SK-N-SH (cell line): ENCODE results near the gene TRIP13. TPM values are rescaled to one million over a fixed set of nuclear protein-coding genes. Genes with fewer than 3 reads are reported as not detected.

Experiments
- CTCF ChIA-PET: fragments of 300-600, 350-600 bp; formaldehyde crosslinking; extraction: SDS; loops from one replicate; lab custom pipeline; 2021; lab: Yijun Ruan, JAX
- POLR2A ChIA-PET: fragments of 350-600 bp; sonication (Branson Sonifier 250); formaldehyde crosslinking; extraction: SDS; loops from one replicate; lab custom pipeline; 2020; ENCODE audit warnings: antibody characterized with exemption, inconsistent platforms; lab: Yijun Ruan, JAX
- DNase-seq: peaks from one replicate; pipeline ENCODE4 v3.0.0; 2012
- H2AFZ ChIP-seq: fragments of 200-600 bp; sonication (generic); 2 replicates; pipeline ENCODE4 v1.8.1; 2016; ENCODE audit warnings: antibody characterized with exemption, mild to moderate bottlenecking, low read depth
- H3F3A ChIP-seq: fragments of 200-600 bp; sonication (generic); replicated peaks from 2 replicates; pipeline ENCODE3; 2016; ENCODE audit warnings: antibody characterized with exemption, mild to moderate bottlenecking; ENCODE audit not compliant: insufficient read depth
- H3K27ac ChIP-seq, 2 experiments: fragments of 200-500 bp in 1 of 2; fragments of 200-600 bp in 1 of 2; sonication (Bioruptor generic) in 1 of 2; sonication (generic), shearing (Covaris generic) in 1 of 2; 2 replicates each; pipeline versions ENCODE4 v1.5.1 to v1.6.1; 2014 to 2016; ENCODE audit warnings: low read depth in 2 of 2, inconsistent platforms in 1 of 2, low read length in 1 of 2, mild to moderate bottlenecking in 1 of 2, mixed read lengths in 1 of 2
- H3K27me3 ChIP-seq: fragments of 200-600 bp; sonication (generic), shearing (Covaris generic); 2 replicates; pipeline ENCODE4 v1.6.1; 2016; ENCODE audit warnings: mixed run types; ENCODE audit not compliant: insufficient read depth
- H3K36me3 ChIP-seq, 2 experiments: fragments of 200-500 bp in 1 of 2; fragments of 200-600 bp in 1 of 2; sonication (Bioruptor generic) in 1 of 2; sonication (generic) in 1 of 2; replicated peaks in 1 of 2; 2 replicates each; pipeline versions ENCODE3 to v1.5.1; 2014 to 2016; ENCODE audit warnings: low read length in 1 of 2, mild to moderate bottlenecking in 1 of 2; ENCODE audit not compliant: insufficient read depth in 2 of 2, control insufficient read depth in 1 of 2
- H3K4me1 ChIP-seq, 2 experiments: fragments of 200-500 bp in 1 of 2; fragments of 200-600 bp in 1 of 2; sonication (Bioruptor generic) in 1 of 2; sonication (generic), shearing (Covaris generic) in 1 of 2; 2 replicates each; pipeline versions ENCODE4 v1.5.1 to v1.6.1; 2014 to 2016; ENCODE audit warnings: low read depth in 1 of 2, low read length in 1 of 2, mixed run types in 1 of 2; ENCODE audit not compliant: insufficient read depth in 2 of 2, control insufficient read depth in 1 of 2
- H3K4me2 ChIP-seq: fragments of 200-600 bp; sonication (generic), shearing (Covaris generic); 2 replicates; pipeline ENCODE4 v1.6.1; 2017; ENCODE audit warnings: mixed run types
- H3K4me3 ChIP-seq, 2 experiments: fragments of 200-500 bp in 1 of 2; fragments of 200-600 bp in 1 of 2; sonication (Bioruptor generic) in 1 of 2; sonication (generic), shearing (Covaris generic) in 1 of 2; 2 replicates each; pipeline versions ENCODE4 v1.5.1 to v1.8.1; 2014 to 2016; ENCODE audit warnings: low read depth in 2 of 2, inconsistent platforms in 1 of 2, low read length in 1 of 2, mild to moderate bottlenecking in 1 of 2, mixed read lengths in 1 of 2, moderate library complexity in 1 of 2
- H3K79me2 ChIP-seq: fragments of 200-600 bp; sonication (generic); 2 replicates; pipeline ENCODE4 v1.8.1; 2017; ENCODE audit warnings: mild to moderate bottlenecking; ENCODE audit not compliant: insufficient read depth
- H3K9ac ChIP-seq: fragments of 200-600 bp; sonication (generic); 2 replicates; pipeline ENCODE4 v1.6.1; 2017; ENCODE audit warnings: mixed run types
- H3K9me2 ChIP-seq: fragments of 200-600 bp; sonication (generic); 2 replicates; pipeline ENCODE4 v1.6.1; 2017; ENCODE audit warnings: mixed run types
- H3K9me3 ChIP-seq: fragments of 200-600 bp; sonication (generic); 2 replicates; pipeline ENCODE4 v1.6.1; 2017; ENCODE audit warnings: mixed run types, mild to moderate bottlenecking, moderate library complexity
- H4K20me1 ChIP-seq: fragments of 200-600 bp; sonication (generic); 2 replicates; pipeline ENCODE4 v1.6.1; 2017; ENCODE audit warnings: mild to moderate bottlenecking, mixed run types; ENCODE audit not compliant: insufficient read depth
- CHD2 ChIP-seq: fragments of 150-350 bp; IDR thresholded peaks from 2 replicates; pipeline ENCODE4 v1.6.1; 2018; ENCODE audit warnings: low read length; ENCODE audit not compliant: partially characterized antibody
- ELF1 ChIP-seq: IDR thresholded peaks from 2 replicates; pipeline ENCODE4 v1.4.0; 2012
- EZH2phosphoT487 ChIP-seq: fragments of 200-600 bp; sonication (generic); IDR thresholded peaks from 2 replicates; pipeline ENCODE4 v1.6.1; 2017; ENCODE audit warnings: low read depth, mixed run types, mild to moderate bottlenecking, antibody characterized with exemption, moderate library complexity, borderline replicate concordance
- FOXJ3 ChIP-seq: sonication (generic); formaldehyde crosslinking; IDR thresholded peaks from 2 replicates; pipeline ENCODE4 v1.5.1; 2020; ENCODE audit warnings: mild to moderate bottlenecking, missing genetic modification reagents
- GABPA ChIP-seq: IDR thresholded peaks from 2 replicates; pipeline ENCODE4 v1.4.0; 2012; ENCODE audit warnings: low read depth, mild to moderate bottlenecking
- JUND ChIP-seq: IDR thresholded peaks from 2 replicates; pipeline ENCODE4 v1.4.0; 2012
- NFIC ChIP-seq: IDR thresholded peaks from 2 replicates; pipeline ENCODE4 v1.4.0; 2012; ENCODE audit warnings: borderline replicate concordance
- NRF1 ChIP-seq: IDR thresholded peaks from 2 replicates; pipeline ENCODE4 v1.6.1; 2012; ENCODE audit warnings: low read depth, mild to moderate bottlenecking, low read length
- POLR2AphosphoS5 ChIP-seq: IDR thresholded peaks from 2 replicates; pipeline ENCODE4 v1.6.1; 2012; ENCODE audit warnings: low read depth, low read length
- RCOR1 ChIP-seq: fragments of 150-350 bp; IDR thresholded peaks from 2 replicates; pipeline ENCODE4 v1.6.1; 2017; ENCODE audit warnings: antibody characterized with exemption, low read length
- SIN3A ChIP-seq: IDR thresholded peaks from 2 replicates; pipeline ENCODE4 v1.6.1; 2012; ENCODE audit warnings: low read depth, mild to moderate bottlenecking, low read length, moderate library complexity, borderline replicate concordance
- TCF12 ChIP-seq: IDR thresholded peaks from 2 replicates; pipeline ENCODE4 v1.4.0; 2012
- WGBS: methylation state at CpG from one replicate; pipeline ENCODE4 v1.1.6; 2017; ENCODE audit warnings: low lambda C conversion rate; 5-methylcytosine and 5-hydroxymethylcytosine counted together
- polyA plus RNA-seq, 3 experiments: library from polyadenylated mRNA; depleted of rRNA; stranded (reverse); fragments of >200 nt; gene quantifications; 2 replicates each; pipeline ENCODE4 v1.2.3, GENCODE V29; 2012
- TF ChIP-seq, protein P1 (sequence below): IDR thresholded peaks from 2 replicates; pipeline ENCODE4; 2012
- TF ChIP-seq, protein P2 (sequence below): IDR thresholded peaks from 2 replicates; pipeline ENCODE4 v1.4.0; 2012; ENCODE audit warnings: low read depth
- TF ChIP-seq, protein P3 (sequence below): fragments of 200-600 bp; sonication (generic); IDR thresholded peaks from 2 replicates; pipeline ENCODE4 v1.6.1; 2017; ENCODE audit warnings: antibody characterized with exemption, mild to moderate bottlenecking, moderate library complexity
- TF ChIP-seq, protein P4 (sequence below): fragments of 150-350 bp; IDR thresholded peaks from 2 replicates; pipeline ENCODE4 v1.6.1; 2016; ENCODE audit warnings: mild to moderate bottlenecking, low read depth, low read length
- TF ChIP-seq, protein P5 (sequence below): IDR thresholded peaks from 2 replicates; pipeline ENCODE4 v1.4.0; 2012; ENCODE audit warnings: low read depth, borderline replicate concordance
- TF ChIP-seq, protein P6 (sequence below): fragments of 150-350 bp; IDR thresholded peaks from 2 replicates; pipeline ENCODE4 v1.6.1; 2017; ENCODE audit warnings: antibody characterized with exemption, low read length, low read depth, borderline replicate concordance

The TRIP13 gene
- polyA plus RNA-seq, 1 of the 3 experiments (the other 2 are of a cell fraction): 24.1 TPM

DNA sequence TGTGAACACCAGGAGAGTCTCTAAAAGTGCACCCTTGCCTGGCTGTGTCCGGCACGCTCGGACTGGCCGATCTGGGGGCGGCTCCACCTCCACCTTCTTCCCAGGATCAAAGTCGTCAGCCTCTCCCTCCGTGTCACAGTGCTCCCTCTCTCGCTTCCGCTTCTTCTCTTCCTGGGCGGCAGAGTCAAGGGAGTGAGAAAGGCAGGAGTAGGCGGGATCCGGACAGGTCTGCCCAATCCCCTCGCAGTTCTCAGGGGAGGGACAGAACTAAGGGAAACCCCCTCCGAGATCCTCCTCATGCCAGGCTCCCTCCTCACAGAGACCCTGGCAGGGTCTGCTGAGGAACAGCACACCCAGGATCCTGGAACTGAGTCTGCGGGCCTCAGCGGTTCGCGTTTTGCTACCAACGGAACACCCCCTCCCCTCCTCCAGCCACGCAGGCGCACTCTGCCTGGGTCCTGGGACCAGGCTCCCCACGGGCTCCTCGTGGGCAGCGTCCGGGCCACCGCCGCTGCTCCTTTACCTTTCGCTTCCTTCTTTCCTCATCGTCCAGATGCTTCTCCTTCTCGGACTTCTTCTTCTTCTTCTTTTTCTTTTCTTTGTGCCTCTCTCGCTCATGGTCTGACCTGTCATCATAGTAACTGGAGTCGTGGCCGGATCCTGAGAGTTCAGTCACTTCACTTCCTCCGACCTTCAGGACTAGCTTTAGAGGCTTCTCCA is 1.4 kb upstream of the TRIP13 start:
- H2AFZ ChIP-seq: no peak overlapping the region
- H3K4me1 ChIP-seq: peaks cover 12 to 26% of the 10 kb centered on the region in 2 experiments; a peak in 3 of 4 replicates
- H3K9me3 ChIP-seq: no peaks in the 10 kb centered on the region
- H3K27ac ChIP-seq: peak overlapping the region; percentile 81 to 85
- peak; percentile 92 for DNase-seq
- H3K9me2 ChIP-seq: no peaks in the 10 kb centered on the region
- no peaks in the 10 kb centered on the region for H3K27me3 ChIP-seq
- H4K20me1 ChIP-seq: peaks cover 7% of the 10 kb centered on the region; the same call in 1 of the 2 replicates
- ChIA-PET POLR2A (interaction anchor here (0.6 kb wide), 1 partner anchor 133 kb away, joined by 3 read pairs; no protein-coding TSS in a partner anchor), CTCF (interaction anchor here (1.3 to 5.5 kb wide), 5 partner anchors 11 to 276 kb away, joined by 3 to 36 read pairs (median 8); no protein-coding TSS in a partner anchor)
- 5% methylated on average over 34 of the region's 34 CpGs for WGBS
- peak overlapping the region; percentile 91 for H3K9ac ChIP-seq
- peaks cover 85% of the 10 kb centered on the region for H3K79me2 ChIP-seq
- peak overlapping the region; percentile 88 to 92 for H3K4me3 ChIP-seq
- peak overlapping the region; percentile 100 for H3K4me2 ChIP-seq
- H3K36me3 ChIP-seq: peaks cover 39 to 57% of the 10 kb centered on the region in 2 experiments
- no peaks in the 10 kb centered on the region for H3F3A ChIP-seq
- no peak for TF ChIP-seq RCOR1
- no peak for TF ChIP-seq EZH2phosphoT487
- TF ChIP-seq NFIC: no peak
- TF ChIP-seq SIN3A: no peak
- no peak for TF ChIP-seq POLR2AphosphoS5
- TF ChIP-seq NRF1: peak; percentile 52
- TF ChIP-seq GABPA: peak; percentile 54; the same call in 1 of the 2 replicates
- TF ChIP-seq, protein P1, sequence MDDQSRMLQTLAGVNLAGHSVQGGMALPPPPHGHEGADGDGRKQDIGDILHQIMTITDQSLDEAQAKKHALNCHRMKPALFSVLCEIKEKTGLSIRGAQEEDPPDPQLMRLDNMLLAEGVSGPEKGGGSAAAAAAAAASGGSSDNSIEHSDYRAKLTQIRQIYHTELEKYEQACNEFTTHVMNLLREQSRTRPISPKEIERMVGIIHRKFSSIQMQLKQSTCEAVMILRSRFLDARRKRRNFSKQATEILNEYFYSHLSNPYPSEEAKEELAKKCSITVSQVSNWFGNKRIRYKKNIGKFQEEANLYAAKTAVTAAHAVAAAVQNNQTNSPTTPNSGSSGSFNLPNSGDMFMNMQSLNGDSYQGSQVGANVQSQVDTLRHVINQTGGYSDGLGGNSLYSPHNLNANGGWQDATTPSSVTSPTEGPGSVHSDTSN: 0 out of 2 replicates have a peak, but pooled peaks have one; percentile 8
- peak; percentile 51 for TF ChIP-seq ELF1
- TF ChIP-seq, protein P2, sequence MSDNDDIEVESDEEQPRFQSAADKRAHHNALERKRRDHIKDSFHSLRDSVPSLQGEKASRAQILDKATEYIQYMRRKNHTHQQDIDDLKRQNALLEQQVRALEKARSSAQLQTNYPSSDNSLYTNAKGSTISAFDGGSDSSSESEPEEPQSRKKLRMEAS: 0 out of 2 replicates have a peak, but pooled peaks have one; percentile 3
- TF ChIP-seq, all 33 proteins: peak for 5

DNA sequence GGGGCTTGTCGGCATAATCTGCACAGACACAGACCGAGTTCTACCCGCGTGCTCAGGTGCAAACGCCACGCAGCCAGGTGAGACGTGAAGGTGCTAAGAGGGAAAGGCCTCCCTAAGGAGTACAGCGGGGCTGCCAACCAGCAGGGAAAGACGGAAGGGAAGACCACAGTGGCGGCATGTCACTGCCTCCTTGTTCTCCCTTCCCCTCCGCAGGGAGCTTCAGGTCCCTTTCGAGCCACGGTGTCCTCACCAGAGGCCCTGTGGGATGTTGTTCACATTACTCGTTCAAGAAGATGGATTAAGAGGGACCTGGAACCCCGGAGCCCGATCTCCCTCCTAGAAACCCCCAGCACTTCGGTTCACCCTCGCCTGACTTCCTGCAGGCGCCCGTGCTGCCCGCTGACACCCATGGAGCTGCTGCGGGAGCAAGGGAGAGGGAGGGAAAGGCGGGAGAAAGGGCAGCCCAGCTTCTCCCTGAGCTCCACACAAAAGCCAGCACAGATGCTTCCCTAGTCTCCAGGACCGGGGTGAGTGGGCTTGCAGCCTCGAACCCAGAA is 769 bp upstream of the TRIP13 start:
- peak overlapping the region; percentile 100 for H3K4me2 ChIP-seq
- DNase-seq: no peak
- peaks cover 12 to 26% of the 10 kb centered on the region in 2 experiments; a peak in 3 of 4 replicates for H3K4me1 ChIP-seq
- no peaks in the 10 kb centered on the region for H3K27me3 ChIP-seq
- peak overlapping the region; percentile 88 to 92 for H3K4me3 ChIP-seq
- WGBS: 2% methylated on average over 16 of the region's 25 CpGs
- POLR2A ChIA-PET: interaction anchor here (0.6 kb wide), 1 partner anchor 133 kb away, joined by 3 read pairs; no protein-coding TSS in a partner anchor
- peaks cover 82% of the 10 kb centered on the region for H3K79me2 ChIP-seq
- H3K9me3 ChIP-seq: no peaks in the 10 kb centered on the region
- H3K9me2 ChIP-seq: no peaks in the 10 kb centered on the region
- 0 out of 2 replicates have a peak overlapping the region, but pooled peaks have one; percentile 42 for H2AFZ ChIP-seq
- peak overlapping the region; percentile 91 for H3K9ac ChIP-seq
- peak overlapping the region; percentile 81 to 85 for H3K27ac ChIP-seq
- H3K36me3 ChIP-seq: peaks cover 37 to 56% of the 10 kb centered on the region in 2 experiments
- no peaks in the 10 kb centered on the region for H3F3A ChIP-seq
- CTCF ChIA-PET: interaction anchor here (1.9 to 5.5 kb wide), 5 partner anchors 10 to 445 kb away, joined by 4 to 36 read pairs (median 8); no protein-coding TSS in a partner anchor
- H4K20me1 ChIP-seq: peaks cover 7% of the 10 kb centered on the region; the same call in 1 of the 2 replicates
- TF ChIP-seq, protein P3, sequence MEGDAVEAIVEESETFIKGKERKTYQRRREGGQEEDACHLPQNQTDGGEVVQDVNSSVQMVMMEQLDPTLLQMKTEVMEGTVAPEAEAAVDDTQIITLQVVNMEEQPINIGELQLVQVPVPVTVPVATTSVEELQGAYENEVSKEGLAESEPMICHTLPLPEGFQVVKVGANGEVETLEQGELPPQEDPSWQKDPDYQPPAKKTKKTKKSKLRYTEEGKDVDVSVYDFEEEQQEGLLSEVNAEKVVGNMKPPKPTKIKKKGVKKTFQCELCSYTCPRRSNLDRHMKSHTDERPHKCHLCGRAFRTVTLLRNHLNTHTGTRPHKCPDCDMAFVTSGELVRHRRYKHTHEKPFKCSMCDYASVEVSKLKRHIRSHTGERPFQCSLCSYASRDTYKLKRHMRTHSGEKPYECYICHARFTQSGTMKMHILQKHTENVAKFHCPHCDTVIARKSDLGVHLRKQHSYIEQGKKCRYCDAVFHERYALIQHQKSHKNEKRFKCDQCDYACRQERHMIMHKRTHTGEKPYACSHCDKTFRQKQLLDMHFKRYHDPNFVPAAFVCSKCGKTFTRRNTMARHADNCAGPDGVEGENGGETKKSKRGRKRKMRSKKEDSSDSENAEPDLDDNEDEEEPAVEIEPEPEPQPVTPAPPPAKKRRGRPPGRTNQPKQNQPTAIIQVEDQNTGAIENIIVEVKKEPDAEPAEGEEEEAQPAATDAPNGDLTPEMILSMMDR: no peak
- TF ChIP-seq FOXJ3 (CRISPR knock-in tag): no peak
- TF ChIP-seq CHD2: no peak
- TF ChIP-seq, protein P4, sequence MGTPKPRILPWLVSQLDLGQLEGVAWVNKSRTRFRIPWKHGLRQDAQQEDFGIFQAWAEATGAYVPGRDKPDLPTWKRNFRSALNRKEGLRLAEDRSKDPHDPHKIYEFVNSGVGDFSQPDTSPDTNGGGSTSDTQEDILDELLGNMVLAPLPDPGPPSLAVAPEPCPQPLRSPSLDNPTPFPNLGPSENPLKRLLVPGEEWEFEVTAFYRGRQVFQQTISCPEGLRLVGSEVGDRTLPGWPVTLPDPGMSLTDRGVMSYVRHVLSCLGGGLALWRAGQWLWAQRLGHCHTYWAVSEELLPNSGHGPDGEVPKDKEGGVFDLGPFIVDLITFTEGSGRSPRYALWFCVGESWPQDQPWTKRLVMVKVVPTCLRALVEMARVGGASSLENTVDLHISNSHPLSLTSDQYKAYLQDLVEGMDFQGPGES: no peak
- TF ChIP-seq, protein P5, sequence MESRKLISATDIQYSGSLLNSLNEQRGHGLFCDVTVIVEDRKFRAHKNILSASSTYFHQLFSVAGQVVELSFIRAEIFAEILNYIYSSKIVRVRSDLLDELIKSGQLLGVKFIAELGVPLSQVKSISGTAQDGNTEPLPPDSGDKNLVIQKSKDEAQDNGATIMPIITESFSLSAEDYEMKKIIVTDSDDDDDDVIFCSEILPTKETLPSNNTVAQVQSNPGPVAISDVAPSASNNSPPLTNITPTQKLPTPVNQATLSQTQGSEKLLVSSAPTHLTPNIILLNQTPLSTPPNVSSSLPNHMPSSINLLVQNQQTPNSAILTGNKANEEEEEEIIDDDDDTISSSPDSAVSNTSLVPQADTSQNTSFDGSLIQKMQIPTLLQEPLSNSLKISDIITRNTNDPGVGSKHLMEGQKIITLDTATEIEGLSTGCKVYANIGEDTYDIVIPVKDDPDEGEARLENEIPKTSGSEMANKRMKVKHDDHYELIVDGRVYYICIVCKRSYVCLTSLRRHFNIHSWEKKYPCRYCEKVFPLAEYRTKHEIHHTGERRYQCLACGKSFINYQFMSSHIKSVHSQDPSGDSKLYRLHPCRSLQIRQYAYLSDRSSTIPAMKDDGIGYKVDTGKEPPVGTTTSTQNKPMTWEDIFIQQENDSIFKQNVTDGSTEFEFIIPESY: no peak
- TF ChIP-seq, protein P2: no peak
- TF ChIP-seq TCF12: no peak
- TF ChIP-seq JUND: no peak
- no peak for TF ChIP-seq NRF1
- TF ChIP-seq, protein P6, sequence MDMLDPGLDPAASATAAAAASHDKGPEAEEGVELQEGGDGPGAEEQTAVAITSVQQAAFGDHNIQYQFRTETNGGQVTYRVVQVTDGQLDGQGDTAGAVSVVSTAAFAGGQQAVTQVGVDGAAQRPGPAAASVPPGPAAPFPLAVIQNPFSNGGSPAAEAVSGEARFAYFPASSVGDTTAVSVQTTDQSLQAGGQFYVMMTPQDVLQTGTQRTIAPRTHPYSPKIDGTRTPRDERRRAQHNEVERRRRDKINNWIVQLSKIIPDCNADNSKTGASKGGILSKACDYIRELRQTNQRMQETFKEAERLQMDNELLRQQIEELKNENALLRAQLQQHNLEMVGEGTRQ: no peak
